Upper lobe of left lung (tissue), 4 donors: ENCODE data around the gene EFR3B.

ENCODE experiments used
- CTCF ChIP-seq, 6 experiments: fragments of 450-650 bp in 4 of 6; fragments of 200-600 bp in 2 of 6; sonication (generic) in 2 of 6; IDR thresholded peaks; one replicate each; pipeline ENCODE4 v1.5.1; 2016 to 2019; ENCODE audit warnings: antibody characterized with exemption in 6 of 6
- EP300 ChIP-seq, 4 donors: sonication (generic); formaldehyde crosslinking; IDR thresholded peaks; one replicate each; pipeline ENCODE4 v1.5.1; 2017; ENCODE audit warnings: antibody characterized with exemption in 4 of 4, control low read depth in 2 of 4
- POLR2A ChIP-seq, 4 donors: fragments of 450-650 bp; IDR thresholded peaks; one replicate each; pipeline ENCODE4 v1.5.1; 2016 to 2017; ENCODE audit warnings: antibody characterized with exemption in 4 of 4, mild to moderate bottlenecking in 2 of 4
- POLR2AphosphoS5 ChIP-seq, 2 donors: sonication (generic); formaldehyde crosslinking; IDR thresholded peaks; one replicate each; pipeline ENCODE4 v1.5.1; 2017; ENCODE audit warnings: antibody characterized with exemption in 2 of 2

GRCh38 chr2:25021791-25022362 lies 20.0 kb upstream of the EFR3B start:
- TF ChIP-seq POLR2A (IDR thresholded peaks at IDR 0.05): no peak
- TF ChIP-seq EP300 (IDR thresholded peaks at IDR 0.05): no peak
- no peak for TF ChIP-seq CTCF (IDR thresholded peaks at IDR 0.05)
- TF ChIP-seq POLR2AphosphoS5 (IDR thresholded peaks at IDR 0.05): no peak
